Measurements from ENCODE around the gene MCC.
A peak's percentile ranks its signal among the peaks of the same experiment; 100 is the strongest.

MCC gene

DNA sequence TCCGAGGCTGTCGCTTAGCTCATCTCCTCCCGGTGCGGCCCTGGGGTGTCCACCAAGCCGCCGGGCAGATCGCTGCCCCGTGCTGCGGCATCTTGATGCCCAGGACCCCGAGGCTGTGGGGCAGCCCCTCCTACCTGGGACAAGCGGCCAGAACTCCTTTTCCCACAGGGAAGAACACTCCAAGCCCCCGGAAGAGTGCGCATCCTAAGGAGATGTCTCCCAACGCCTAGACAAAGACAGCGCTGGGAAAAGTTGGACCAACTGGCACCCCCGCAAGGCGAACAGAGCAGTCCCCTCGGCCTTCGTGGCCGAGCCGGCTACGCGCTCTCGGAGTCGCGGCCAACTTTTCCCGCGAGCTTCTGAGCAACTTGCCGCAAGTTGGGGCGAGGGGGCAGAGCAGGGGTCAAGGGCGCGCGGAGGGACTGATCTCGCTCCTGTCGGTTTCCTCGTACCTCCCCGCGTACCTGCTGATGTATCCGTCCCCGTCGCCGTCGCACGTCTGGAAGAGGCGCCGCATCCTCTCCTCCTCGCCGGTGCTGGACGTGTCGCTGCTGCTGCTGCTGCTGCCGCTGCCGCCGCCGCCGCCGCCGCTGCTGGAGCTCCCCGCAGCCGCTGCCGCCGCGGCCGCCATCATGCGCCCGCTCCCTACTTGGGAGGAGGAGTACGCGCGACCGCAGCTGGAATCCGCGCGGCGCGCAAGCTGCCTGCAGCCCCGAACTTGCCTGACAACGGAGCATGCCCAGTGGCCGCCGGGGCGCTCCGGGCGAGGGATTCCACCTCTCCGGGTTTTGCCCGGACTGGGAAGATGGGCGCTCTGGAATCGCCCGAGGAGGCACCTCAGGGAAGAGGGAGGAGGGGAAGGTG lies at the start of gene MCC:
Gene MCC (minus strand): TSS at position 673 of the 864 bp plus-strand sequence.
- H3K4me3 ChIP-seq = peak within 1 kb of the TSS; percentile 46 to 73 (median 58)
- H3K27ac ChIP-seq = peak within 1 kb of the TSS in 19 of 21 experiments; percentile 7 to 89 (median 64)

GRCh38 chr5:113531481-113532159 lies 43.4 kb upstream of the MCC start:
- no peak overlapping the region for H3K4me3 ChIP-seq
- no peak overlapping the region for H3K27ac ChIP-seq

GRCh38 chr5:113527746-113528145 lies 39.5 kb upstream of the MCC start:
- no peak overlapping the region for H3K4me3 ChIP-seq
- H3K27ac ChIP-seq = no peak overlapping the region

DNA sequence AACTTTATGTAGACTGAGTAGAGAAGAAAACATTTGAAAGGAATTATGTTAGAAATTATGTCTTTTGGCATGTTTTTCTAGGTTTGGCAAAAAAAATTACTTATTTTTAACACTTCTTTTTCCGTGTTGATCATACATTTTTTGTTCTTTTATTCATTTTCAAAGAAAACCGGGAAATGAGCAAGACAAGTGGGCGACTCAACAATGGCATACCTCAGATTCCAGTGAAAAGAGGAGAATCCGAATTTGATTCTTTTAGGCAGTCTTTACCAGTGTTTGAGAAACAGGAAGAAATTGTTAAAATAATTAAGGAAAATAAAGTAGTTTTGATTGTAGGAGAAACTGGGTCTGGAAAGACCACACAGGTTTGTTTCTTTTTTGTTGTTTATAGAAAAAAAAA lies 38.2 kb upstream of the MCC start:
- Histone ChIP-seq H3K4me3 (no peak overlapping the region), H3K27ac (no peak overlapping the region)

DNA sequence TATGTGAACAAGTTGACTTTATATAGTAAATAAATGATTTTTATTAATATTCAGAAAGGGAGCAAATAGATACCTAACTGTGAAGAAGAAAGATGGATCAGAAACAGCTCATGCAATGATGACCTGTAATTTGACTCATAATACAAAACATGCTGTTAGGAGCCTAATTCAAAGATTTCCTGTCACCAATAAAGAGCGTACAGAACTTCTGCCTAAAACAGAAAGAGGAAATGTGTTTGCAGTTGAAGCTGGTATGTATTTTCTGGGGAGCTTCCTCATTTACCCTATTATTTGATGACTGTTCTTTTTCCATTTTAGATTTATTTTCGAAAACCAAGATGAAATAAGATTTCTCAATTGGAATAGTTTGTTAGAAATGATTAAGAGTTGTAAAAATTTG lies 36.7 kb upstream of the MCC start:
- Histone ChIP-seq H3K27ac (peak overlapping the region in 6 of 21 experiments; percentile 8 to 70 (median 25)), H3K4me3 (no peak overlapping the region)

DNA sequence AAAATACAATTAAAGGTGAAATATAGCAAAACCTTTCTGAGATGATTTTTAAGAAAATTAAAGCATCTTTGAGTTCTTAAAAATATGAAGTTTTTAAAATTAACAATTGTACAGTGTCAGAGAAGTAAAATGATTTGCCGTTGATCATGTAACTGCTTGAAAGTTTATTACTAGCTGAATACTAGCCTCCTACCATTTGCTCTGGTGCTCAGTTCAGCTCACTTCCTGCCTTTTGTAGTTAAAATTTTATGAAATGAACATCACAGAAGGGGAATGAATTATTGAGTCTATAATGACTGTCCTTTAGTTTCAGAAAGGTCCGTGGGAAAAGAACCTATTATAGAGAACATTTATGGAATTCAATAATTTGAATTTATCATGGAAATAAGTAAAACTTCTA lies 34.9 kb upstream of the MCC start:
- H3K27ac ChIP-seq = no peak overlapping the region
- H3K4me3 ChIP-seq = no peak overlapping the region

GRCh38 chr5:113520899-113521298 lies 32.6 kb upstream of the MCC start:
- no peak overlapping the region for H3K4me3 ChIP-seq
- no peak overlapping the region for H3K27ac ChIP-seq

DNA sequence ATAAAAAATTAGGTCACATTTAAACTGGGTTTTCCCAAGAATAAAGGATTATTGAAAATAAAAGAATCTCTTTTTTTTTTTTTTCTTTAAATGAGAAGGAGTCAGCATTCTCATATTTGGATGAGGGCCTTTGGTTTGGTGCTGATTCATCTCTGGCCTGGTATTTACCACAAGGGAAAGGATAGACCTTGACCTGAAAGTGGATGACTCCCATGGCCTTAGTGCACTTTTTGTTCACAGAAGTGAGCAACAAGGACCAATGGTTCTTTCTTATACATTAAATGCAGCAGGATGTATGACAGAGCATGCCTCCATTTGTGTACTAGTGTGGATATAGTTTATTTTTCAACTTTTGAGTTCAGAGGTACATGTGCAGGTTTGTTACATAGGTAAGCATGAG lies 32.2 kb upstream of the MCC start:
- H3K27ac ChIP-seq = no peak overlapping the region
- no peak overlapping the region for H3K4me3 ChIP-seq

- H3K27ac ChIP-seq = no peak overlapping the region
- no peak overlapping the region for H3K4me3 ChIP-seq
Measured at GRCh38 chr5:113519412-113519811, 31.2 kb upstream of the MCC start.

GRCh38 chr5:113518884-113519283 lies 30.6 kb upstream of the MCC start:
- Histone ChIP-seq H3K27ac (no peak overlapping the region), H3K4me3 (no peak overlapping the region)

- Histone ChIP-seq H3K27ac (peak overlapping the region; percentile 71 to 100 (median 93)), H3K4me3 (peak overlapping the region; percentile 67 to 96 (median 80))
Measured at GRCh38 chr5:113514289-113514635, 26.0 kb upstream of the MCC start.

DNA sequence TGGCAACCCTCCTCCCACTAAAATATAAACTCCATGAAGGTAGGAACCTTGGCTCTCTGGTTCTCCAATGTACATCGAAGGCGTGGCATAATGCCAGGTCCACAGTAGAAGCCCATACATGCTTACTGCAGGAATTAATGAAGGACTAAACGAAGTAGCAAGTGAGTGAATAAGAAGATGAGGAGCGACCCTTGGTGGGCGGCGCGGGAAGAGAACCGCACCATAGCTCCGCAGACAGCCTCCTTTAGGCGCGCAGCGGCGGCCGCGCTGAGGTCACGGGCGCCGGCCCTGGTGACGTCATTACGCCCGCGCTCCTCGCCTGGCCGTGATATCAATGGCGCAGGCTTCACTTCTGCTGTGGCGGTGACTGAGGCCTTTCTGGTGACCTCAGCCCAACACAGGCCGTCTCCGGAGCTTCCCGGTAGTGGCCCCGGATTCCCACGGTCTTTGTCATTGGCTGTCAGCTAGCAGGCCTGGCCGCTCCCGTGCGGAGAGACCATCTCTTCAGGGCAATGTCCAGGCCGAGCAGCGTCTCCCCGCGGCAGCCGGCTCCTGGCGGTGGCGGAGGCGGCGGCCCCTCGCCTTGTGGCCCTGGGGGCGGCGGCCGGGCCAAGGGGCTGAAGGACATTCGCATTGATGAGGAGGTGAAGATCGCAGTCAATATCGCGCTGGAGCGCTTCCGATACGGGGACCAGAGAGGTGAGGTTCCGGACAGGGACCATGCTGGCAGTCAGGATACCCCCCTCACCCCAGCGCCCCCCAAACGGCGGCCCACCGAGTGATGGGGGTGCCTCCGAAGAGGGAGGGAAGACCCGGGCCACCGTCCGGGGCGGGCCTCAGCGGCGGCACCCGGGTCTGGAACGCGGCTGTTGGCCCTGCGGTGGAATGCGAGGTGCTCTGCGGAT lies 25.4 kb upstream of the MCC start, which contains the start of gene YTHDC2:
Gene YTHDC2 (plus strand): TSS at position 311 of the 905 bp plus-strand sequence. CDS start 202 bp downstream, at position 513.
- Histone ChIP-seq H3K27ac (peak within 1 kb of the TSS; percentile 71 to 100 (median 93)), H3K4me3 (peak within 1 kb of the TSS; percentile 67 to 96 (median 80))

DNA sequence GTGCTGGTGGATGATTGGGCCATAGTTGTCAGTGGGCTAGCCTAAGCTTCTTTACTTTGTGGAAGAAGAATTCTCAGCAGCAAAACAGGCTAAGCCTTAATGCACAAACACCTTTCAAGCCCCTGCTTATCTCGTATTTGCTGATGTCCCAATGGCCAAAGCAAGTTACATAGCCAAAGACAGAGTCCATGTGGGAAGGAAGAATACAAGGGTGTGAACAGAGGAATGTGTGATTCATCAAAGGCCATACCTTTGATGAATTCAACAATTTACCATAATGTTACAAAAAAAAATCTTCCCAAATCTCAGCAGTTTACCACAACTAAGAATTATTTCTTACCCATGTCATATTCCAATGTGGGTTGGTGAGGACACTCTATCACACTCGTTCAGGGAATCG lies 24.1 kb upstream of the MCC start:
- Histone ChIP-seq H3K27ac (no peak overlapping the region), H3K4me3 (no peak overlapping the region)

GRCh38 chr5:113510836-113511451 lies 22.7 kb upstream of the MCC start:
- Histone ChIP-seq H3K27ac (no peak overlapping the region), H3K4me3 (no peak overlapping the region)

GRCh38 chr5:113508756-113509155 lies 20.5 kb upstream of the MCC start:
- no peak overlapping the region for H3K4me3 ChIP-seq
- no peak overlapping the region for H3K27ac ChIP-seq

- no peak overlapping the region for H3K4me3 ChIP-seq
- no peak overlapping the region for H3K27ac ChIP-seq
Measured at GRCh38 chr5:113507601-113508000, 19.3 kb upstream of the MCC start.

- no peak overlapping the region for H3K4me3 ChIP-seq
Measured at GRCh38 chr5:113505181-113505580, 16.9 kb upstream of the MCC start.

DNA sequence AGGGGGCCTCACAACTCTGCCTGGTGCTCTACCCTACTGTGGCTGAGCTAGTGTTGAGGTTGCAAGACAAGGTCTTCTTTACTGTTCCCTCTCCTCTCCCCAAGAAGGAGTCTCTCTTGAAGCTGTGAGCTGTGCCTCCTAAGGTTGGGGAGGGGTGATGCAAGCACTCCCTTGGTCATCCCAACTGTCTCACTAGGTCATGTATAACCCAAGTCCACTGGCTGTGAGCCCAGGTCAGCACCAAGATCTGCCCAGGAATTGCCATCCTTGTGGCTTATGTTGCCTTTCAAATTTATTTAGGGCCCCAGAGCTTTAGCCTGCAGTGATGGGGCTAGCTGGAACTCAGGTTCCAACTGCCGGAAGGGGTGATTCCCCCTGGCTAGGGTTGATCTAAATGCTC lies 14.9 kb upstream of the MCC start:
- Histone ChIP-seq H3K4me3 (no peak overlapping the region), H3K27ac (no peak overlapping the region)

More at GRCh38 chr5:113505181-113505580, 16.9 kb upstream of the MCC start:
- H3K27ac ChIP-seq = no peak overlapping the region

GRCh38 chr5:113502073-113502472 lies 13.8 kb upstream of the MCC start:
- no peak overlapping the region for H3K27ac ChIP-seq
- H3K4me3 ChIP-seq = no peak overlapping the region

DNA sequence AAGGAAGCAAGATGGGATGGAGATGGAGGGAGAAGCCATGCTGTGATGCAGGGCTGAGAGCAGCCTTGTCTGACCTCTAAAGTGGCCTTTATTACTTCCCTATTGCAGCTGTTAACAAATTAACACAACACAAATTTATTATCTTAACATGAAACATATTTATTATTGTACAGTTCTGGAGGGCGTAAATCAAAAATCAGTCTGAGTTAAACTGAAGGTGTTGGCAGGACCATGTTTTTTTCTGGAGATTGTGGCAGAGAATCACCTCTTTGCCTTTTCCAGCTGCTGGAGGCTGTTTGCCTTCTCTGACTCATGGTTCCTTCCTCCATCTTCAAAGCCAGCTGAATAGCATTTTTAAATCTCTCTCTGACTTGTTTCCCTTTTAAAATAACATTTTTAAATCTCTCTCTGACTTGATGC lies 7.2 kb upstream of the MCC start:
- no peak overlapping the region for H3K27ac ChIP-seq

More for the DNA sequence above, 7.2 kb upstream of the MCC start:
- H3K4me3 ChIP-seq = no peak overlapping the region
